GM12872 (cell line): ENCODE results near the gene GNAL.

Experiments
- CTCF ChIP-seq: IDR thresholded peaks from 3 replicates; pipeline ENCODE4 v1.5.1; 2011; ENCODE audit warnings: low read depth, mild to moderate bottlenecking, low read length, moderate library complexity; ENCODE audit not compliant: insufficient read depth

The GNAL gene

DNA sequence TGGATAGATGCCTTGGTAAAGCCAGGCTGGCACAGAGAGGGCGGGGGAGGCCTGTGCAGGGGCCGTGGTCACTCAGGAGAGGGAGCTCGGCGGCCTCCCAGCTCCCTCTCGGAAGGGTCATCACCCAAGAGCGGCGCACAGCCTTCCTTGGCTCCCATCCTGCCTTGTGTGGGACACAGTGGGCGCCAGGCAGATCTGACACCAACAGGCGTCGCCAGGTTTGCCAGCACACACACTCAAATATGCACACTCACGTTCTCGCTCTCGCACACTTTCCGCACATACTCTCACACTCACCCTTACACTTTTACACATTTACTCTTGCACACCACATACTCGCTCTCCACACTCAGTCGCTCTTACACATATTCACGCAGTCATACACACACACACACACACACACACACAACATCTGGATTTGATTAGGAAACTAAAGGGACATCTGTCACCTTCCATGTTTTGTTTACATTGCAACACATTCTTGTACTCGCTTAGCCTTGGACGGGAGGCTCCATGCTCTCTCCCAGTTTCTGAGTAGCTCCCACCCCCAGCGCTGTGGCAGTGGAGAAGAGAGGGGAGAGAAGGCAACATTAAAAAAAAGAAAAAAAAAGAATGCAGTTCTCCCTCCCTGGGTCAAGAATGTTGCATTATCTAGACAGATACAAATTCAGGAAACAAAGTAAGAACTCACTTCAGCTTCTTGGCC lies 172.7 kb downstream of the GNAL start:
- no peak for TF ChIP-seq CTCF

GRCh38 chr18:11862468-11863137 lies 173.5 kb downstream of the GNAL start:
- no peak for TF ChIP-seq CTCF

GRCh38 chr18:11864471-11864870 lies 175.4 kb downstream of the GNAL start:
- TF ChIP-seq CTCF: no peak

DNA sequence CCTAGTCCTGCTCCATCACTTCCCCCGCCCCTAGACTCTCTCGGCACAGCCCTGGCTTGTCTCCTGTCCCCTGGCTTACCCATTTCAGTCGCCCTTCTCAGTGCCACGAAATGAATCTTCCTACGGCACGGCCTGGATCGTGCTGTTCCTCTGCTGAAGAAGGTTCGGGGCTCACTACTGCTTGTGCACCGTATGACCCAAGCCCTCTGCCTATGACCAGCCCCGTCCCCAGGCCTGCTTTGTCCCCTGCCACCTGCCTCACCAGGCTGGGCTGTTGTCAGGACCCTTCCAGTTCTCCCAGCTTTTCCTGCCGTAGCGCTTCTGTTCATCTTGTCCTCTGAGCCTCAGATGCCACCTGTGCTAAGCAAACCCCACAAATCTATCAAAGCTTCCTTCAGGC lies 176.0 kb downstream of the GNAL start:
- no peak for TF ChIP-seq CTCF

GRCh38 chr18:11866329-11866728 lies 177.3 kb downstream of the GNAL start:
- TF ChIP-seq CTCF: no peak

GRCh38 chr18:11866764-11867163 lies 177.7 kb downstream of the GNAL start:
- no peak for TF ChIP-seq CTCF

GRCh38 chr18:11868230-11868629 lies 179.2 kb downstream of the GNAL start:
- no peak for TF ChIP-seq CTCF
